HG03196 (cell line): ENCODE measurements around the gene CALML4.
A peak's percentile ranks its signal among the peaks of the same experiment; 100 is the strongest.
"Not testable (repeated sequence)": the region's sequence is repeated elsewhere in the genome, so short reads cannot be mapped to it uniquely, and the experiment has no call there.

Experiments used
- ATAC-seq: cut with Tn5 transposase; IDR thresholded peaks from one replicate; pipeline ENCODE4 v1.9.1; 2021; ENCODE audit not compliant: unreplicated experiment

CALML4 gene

GRCh38 chr15:68204776-68205557 is at the start of gene CALML4:
CALML4 (minus strand) TSS chr15:68205332; CDS start chr15:68205247, 85 bp downstream.
- no peak for ATAC-seq

GRCh38 chr15:68252925-68253534 is 47.9 kb upstream of the CALML4 start:
- no peak for ATAC-seq

- ATAC-seq: no peak
Observed at GRCh38 chr15:68249058-68249713, 44.1 kb upstream of the CALML4 start.

- no peak for ATAC-seq
Observed at GRCh38 chr15:68244235-68244634, 39.1 kb upstream of the CALML4 start.

GRCh38 chr15:68241088-68241935 is 36.2 kb upstream of the CALML4 start:
- no peak for ATAC-seq

- ATAC-seq: no peak
Observed at GRCh38 chr15:68239025-68239424, 33.9 kb upstream of the CALML4 start.

GRCh38 chr15:68235022-68235421 is 29.9 kb upstream of the CALML4 start:
- no peak for ATAC-seq

- not testable (repeated sequence) for ATAC-seq
Observed at GRCh38 chr15:68234520-68234919, 29.4 kb upstream of the CALML4 start.

- no peak for ATAC-seq
Observed at GRCh38 chr15:68234060-68234459, 28.9 kb upstream of the CALML4 start.

- no peak for ATAC-seq
Observed at GRCh38 chr15:68232937-68233336, 27.8 kb upstream of the CALML4 start.

- ATAC-seq: no peak
Observed at GRCh38 chr15:68232449-68232848, 27.3 kb upstream of the CALML4 start.

GRCh38 chr15:68231102-68231818 is 26.1 kb upstream of the CALML4 start:
- ATAC-seq: no peak

GRCh38 chr15:68230157-68231100 is 25.3 kb upstream of the CALML4 start:
- ATAC-seq: peak; percentile 19

- ATAC-seq: peak; percentile 58
Observed at GRCh38 chr15:68229386-68230156, 24.4 kb upstream of the CALML4 start, which contains the start of gene CLN6. CLN6 (minus strand) TSS chr15:68229728; CDS start chr15:68229584, 144 bp downstream.

- peak; percentile 2 for ATAC-seq
Observed at GRCh38 chr15:68228971-68229385, 23.8 kb upstream of the CALML4 start.

- ATAC-seq: no peak
Observed at GRCh38 chr15:68228143-68228970, 23.2 kb upstream of the CALML4 start.

- ATAC-seq: no peak
Observed at GRCh38 chr15:68227643-68228142, 22.6 kb upstream of the CALML4 start.
